NCI-H2196 treated with DMSO at 0.1 percent for 48 hours (cell line): ENCODE measurements around the gene RALA.

Experiments
- DNase-seq: peaks from one replicate; lab custom pipeline; 2025; ENCODE audit not compliant: unreplicated experiment; lab: John Stamatoyannopoulos, UW

Gene RALA, protein sequence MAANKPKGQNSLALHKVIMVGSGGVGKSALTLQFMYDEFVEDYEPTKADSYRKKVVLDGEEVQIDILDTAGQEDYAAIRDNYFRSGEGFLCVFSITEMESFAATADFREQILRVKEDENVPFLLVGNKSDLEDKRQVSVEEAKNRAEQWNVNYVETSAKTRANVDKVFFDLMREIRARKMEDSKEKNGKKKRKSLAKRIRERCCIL

DNA sequence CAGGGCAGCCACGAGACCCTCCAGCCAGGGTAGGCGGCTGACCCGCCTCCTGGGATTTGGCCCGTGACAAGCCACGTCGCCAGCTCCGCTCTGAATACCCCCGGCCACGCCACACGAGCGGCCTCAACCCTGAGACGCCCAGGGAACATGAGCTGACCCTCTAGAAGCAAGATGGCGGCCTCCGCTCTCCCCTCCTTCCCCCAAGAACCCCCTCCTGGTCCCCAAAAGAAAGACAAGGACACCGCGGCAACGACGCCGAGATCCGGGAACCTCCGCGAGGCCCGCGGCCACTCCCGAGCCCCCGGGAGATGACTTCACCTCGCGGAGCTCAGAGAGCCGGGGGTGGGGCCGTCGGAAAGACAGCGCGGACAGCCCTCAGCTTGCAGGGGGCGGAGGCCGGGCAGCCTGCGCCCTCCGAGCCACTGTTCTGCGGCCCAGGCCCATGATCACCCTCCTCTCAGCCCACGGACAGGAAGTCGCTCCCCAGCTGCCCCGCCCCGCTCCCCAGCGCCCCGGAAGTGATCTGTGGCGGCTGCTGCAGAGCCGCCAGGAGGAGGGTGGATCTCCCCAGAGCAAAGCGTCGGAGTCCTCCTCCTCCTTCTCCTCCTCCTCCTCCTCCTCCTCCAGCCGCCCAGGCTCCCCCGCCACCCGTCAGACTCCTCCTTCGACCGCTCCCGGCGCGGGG lies at the start of gene RALA:
Gene RALA, plus strand, starts transcription at position 526 of the 685 bp plus-strand sequence. CDS start 63,096 bp downstream, outside the sequence.
- DNase-seq: peak; percentile 89

DNA sequence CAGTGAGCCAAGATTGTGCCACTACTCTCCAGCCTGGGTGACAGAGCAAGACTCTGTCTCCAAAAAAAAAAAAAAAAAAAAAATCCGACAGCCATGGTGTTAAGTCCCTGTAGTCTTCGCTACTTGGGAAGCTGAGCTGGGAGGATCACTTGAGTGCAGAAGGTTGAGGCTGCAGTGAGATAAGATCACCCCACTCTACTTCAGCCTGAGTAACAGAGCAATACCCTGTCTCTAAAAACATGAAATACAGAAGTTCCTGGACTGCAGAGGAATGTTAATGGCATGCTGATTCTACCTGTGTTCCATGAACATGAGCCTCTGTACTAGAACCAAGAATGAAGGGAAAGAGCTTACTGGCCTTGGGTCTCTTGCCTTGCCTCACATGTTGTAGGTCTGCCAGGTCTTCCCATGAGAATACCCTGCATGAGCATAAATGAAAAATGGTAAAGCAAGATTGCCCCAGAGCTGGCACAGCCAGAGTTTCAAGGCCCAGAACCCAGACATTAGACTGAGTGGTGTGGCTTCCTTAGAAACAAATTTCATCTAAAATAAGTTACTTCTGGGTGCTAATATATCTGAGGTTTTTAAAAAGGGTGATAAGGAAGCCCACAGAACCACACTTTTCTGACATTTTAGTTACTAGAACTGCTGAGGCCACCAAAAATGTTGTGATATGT lies 48.6 kb upstream of the RALA start:
- no peak for DNase-seq

DNA sequence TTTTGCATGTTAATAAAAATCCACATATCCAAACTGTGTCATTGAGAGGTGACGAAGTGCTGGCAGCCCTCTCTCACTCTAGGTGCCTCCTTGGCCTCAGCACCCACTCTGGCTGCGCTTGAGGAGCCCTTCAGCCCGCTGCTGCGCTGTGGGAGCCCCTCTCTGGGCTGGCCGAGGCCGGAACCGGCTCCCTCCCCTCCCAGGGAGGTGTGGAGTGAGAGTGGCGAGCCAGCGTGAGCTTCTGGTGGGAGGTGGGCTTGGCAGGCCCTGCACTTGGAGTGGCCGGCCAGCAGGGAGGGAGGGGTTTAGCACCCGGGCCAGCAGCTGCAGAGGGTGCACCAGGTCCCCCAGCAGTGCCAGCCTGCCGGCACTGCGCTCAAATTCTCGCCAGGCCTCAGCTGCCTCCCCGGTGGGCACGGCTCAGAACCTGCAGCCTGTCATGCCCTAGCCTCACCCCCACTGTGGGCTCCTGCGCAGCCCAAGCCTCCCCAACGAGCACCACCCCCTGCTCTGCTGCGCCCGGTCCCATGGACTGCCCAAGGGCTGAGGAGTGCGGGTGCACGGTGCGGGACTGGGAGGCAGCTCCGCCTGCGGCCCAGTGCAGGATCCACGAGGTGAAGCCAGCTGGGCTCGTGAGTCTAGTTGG lies 46.0 kb upstream of the RALA start:
- DNase-seq: no peak

DNA sequence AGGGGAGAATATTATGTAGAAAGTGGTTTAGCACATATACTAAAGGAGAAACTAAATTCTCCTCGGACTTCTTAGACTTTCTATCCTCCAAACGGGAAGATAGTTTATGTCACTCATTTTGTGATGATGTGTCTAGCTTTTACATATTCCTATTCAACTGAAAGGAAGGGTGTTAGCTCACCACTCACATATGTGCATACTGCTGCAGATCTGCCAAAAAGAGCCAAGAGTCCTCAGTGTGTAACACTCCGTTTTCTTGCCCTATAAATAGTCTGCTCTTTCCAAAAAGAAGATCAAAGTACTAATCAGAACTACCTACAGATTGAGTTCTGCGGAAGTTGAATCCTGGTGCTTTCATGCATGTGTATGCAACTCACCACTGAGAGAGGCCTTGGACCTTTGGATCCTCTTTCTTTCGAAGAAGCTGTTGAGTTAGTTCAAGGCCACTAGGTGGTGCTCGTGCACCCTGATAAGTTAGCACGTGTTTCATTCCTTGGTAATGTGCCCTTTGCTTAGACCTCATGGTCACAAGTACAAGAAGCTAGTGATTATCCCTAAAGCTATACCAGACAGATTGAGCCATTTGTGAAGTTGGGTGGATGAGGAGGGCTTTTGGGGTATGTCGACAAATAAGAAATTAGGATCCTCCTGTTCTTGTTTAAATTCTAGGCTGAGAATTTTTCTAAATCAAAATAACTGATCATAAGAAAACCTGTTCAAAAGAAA lies 43.1 kb upstream of the RALA start:
- peak; percentile 81 for DNase-seq

DNA sequence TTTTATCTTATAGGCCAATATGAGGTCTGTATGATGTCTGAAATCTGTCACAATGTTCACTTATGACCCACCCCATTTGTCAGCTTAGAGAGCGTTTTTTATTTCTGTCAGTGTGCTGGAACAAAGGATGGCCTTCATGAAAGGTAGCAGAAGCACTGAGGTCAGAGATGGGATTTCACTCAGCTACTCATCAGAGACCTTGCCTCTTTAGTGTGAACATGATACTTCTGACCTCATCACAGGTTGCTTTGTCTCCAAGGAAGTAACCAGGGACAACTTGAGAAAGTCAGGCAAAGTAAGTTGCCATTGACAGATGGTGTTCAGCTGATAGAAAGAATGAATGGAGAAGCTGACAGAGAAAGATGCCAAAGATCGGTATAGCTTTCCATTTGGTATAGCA lies 40.8 kb upstream of the RALA start:
- no peak for DNase-seq

DNA sequence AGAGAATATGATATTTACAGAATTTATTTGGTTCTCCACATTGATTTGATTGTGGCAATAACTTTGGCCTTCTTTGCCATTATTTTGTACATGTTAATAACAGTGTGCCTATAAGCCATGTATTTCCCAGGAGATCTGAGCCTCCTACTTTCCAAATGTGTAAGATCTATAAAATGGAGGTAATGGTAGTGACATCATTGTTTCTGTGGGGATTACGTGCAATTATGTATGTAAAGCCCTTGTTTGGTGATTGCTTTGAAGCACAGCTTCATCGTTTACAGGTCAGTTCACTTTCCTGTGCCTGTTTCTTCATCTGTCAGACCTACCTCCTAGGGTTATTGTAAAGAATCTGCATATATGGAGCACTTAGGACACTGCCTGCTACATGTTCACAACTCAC lies 39.8 kb upstream of the RALA start:
- DNase-seq: no peak

DNA sequence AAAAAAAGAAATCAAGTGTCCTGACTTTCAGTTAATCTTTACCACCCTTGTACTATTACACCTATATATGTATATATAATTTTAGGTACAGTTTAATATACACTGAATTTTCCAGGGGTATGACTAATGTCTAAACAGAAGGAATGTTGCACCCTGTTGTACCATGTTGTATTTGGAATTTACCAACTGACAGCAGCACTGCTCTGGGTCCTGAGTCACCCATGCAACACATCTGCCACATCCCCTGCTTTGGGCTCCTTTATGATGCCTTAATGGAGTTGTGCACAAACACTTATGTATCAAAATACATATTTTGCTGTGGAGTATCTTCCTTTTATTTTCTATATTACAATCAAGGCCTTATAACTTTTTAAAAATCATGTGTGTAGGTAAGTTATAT lies 36.0 kb upstream of the RALA start:
- no peak for DNase-seq

DNA sequence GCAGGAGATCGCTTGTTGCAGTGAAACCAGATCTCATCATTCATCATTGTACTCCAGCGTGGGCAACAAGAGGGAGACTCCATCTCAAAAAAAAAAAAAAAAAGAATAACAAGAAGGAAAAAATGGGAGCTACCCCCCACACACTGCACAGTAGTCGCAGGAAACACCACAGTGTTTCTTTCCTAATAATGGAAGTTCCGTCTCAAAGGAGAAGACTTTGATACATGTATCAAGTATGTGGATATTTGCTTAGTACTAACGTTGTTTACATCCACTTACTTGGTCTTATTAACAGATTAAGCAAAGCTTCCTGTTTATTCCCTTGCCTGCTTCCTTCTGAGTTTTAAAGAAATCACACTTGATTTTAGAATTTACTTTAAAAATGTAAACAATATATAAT lies 35.0 kb upstream of the RALA start:
- no peak for DNase-seq

DNA sequence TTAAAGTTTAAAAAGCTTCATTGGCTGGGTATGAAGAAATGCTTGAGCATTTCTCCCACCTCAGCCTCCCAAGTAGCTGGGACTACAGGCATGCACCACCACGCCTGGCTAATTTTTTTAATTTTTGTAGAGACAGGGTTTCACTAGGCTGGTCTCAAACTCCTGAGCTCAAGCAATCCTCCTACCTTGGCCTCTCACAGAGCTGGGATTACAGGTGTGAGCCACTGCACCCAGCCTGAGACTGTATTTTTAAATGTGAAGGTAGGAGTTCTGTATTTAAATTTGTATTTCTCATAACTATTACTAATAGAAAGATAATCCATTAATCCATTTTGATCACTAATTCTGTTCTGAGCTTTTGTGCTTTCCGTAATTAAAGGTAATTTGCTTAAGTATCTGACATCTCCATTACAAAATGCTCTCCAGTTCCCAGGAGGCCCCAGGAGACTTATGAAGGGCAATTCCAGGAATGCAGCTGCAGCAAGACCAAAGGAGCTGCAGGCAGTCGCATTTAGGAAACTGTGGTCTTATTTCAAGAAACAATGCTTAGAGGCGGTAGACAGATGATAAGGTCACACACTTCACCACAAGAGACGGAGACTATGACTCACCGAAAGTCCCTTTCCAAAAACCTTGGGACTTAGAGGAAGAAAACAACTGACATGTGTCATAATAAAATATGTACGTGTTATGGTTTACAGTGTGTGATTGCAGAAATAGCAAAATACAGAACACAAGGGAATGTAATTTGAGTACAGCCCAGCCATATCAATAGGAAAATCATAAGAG lies 33.9 kb upstream of the RALA start:
- DNase-seq: no peak

DNA sequence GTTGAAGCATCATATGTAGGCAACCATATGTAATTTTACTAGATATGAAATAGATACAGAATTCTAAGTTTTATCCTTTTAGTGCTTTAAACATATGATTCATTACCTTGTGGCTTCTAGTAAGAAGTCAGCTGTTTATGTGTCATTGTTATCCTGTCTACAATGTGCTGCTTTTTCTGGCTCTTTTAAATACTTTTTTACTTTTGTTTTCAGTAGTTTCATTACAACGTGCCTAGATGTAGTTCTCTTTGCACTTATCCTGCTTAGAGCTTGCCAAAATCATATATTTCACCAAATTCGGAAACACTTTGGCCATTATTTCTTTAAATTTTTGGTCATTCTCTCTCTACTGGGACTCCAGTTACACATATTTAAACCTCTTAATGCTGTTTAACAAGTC lies 30.8 kb upstream of the RALA start:
- no peak for DNase-seq

DNA sequence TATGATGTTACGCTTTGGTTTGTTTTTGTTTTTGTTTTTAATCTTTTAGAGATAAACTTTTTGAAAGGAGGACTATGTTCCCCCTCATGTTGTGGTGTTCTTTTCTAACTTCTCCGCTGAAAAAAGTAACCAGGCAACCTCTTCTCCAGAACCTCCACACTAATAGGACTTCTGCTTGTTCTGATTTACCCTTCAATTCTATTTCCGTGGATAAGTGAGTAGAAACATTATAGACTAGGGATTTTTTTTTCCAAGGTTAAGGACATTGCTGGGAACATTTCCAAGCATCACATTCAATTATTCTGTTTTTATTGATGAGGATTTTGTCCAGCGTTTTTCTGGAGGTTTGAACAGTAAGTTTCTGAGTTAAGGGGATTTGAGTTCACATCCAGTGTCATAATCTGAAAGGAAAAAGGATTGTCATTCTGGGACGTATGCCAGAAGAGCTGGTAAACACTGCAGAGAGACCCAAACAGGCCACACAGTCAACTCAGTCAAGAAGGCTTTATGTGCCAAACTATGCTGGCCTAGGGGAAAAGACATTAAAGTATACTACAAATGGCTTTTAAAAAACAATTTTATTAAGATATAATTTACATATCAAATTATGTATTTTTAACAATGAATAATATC lies 28.3 kb upstream of the RALA start:
- DNase-seq: no peak

DNA sequence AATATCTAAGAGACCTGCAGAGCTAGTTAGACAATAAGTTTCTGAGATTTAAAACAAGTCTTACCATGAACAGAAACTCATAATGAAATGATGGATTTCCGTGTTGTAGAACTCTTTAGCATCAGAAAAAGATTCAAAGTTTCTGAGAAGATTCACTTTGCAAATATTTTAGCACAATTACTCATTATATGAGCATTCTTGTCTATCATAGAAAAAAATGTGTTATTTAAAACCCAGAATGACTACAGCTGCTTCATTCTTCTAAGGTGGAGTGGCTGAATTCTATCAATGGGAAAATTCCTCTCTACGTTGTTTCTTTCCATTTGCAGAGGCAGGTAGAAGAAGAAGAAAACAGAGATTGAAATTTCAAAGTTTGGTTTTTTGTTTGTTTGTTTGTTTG lies 21.0 kb upstream of the RALA start:
- DNase-seq: no peak

DNA sequence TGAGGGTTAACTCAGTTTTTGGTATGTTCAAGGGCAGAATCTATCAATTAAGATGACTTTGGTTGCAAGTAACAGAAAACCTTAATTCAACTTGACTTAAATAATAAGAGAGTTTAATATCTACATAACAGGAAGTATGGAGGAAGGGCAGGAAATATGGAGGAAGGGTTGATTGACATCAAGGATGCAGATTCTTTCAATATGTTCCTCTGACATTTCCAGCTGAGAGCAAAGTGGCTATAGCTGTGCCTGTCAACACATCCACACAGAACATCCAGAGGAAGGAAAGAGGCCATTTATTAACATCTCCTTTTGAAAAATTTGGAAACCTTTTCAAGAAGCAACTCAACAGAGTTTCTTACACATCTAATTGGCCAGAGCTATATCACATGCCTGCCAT lies 19.4 kb upstream of the RALA start:
- DNase-seq: no peak

DNA sequence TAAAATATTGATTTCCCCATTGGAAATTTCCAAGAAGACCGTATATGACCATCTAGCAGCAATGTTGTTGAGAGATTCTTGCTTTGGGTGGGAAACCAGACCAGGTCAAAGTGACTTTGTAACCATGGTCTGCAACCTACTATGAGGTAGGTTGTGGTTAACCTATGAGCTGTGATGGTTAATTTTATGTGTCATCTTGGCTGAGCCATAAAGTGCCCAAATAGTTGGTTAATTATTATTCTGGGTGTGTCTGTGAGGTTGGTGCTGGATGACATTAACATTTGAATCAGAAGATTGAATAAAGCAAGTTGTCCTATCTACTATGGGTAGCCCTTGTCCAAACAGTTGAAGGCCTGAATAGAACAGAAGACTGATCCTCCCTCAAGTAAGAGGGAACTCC lies 18.3 kb upstream of the RALA start:
- no peak for DNase-seq

DNA sequence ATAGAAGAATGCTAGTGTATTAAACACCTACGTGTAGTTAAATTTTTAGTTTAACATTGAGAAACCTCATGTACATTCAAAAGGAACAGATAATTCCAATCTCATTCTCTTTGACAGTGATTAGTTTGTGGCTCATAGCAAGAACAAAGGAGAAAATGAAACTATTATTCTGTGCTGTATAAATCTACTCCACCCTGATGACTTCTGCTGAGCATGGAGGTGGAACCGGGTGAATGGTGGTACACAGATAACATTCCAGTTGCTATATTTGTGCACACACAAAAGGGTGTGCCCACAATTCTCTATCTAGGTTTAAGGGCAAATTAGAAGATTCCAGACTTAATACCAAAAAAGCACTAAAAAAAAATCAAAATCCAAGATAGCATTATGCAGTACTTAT lies 17.0 kb upstream of the RALA start:
- no peak for DNase-seq

DNA sequence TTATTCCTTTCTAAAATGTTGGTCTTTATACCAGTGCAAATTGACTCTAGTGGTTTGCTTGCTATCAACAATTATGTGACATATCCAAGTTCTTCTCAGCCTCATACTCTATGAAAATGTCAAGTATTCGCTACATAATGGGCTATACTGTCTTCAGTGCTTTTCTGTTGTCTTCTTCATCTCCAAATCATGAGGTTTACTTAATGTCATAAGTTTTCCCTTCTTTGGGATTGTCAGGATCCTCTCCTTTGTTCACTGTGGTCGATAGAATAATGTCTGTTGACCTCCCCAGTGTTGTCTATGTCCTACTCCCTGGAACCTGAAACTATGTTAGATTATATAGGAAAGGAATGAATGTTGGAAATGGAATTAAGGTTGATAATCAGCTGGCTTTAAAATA lies 16.4 kb upstream of the RALA start:
- no peak for DNase-seq

DNA sequence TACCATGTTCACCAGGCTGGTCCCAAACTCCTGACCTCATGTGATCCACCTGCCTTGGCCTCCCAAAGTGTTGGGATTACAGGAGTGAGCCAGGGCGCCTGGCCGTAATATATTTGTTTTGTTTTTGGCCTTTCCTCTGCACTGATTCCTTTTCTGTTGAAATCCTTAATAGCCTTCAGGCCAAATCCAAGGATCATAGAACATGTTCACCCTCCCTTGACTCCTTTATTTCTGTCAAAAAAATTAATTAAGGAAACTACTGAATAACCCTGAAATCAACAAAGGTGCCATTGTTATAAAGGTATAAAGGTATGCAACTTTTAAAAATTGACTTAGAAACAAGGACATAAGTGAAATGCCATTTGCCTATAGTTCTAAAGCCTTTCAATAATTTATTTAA lies 15.5 kb upstream of the RALA start:
- no peak for DNase-seq

DNA sequence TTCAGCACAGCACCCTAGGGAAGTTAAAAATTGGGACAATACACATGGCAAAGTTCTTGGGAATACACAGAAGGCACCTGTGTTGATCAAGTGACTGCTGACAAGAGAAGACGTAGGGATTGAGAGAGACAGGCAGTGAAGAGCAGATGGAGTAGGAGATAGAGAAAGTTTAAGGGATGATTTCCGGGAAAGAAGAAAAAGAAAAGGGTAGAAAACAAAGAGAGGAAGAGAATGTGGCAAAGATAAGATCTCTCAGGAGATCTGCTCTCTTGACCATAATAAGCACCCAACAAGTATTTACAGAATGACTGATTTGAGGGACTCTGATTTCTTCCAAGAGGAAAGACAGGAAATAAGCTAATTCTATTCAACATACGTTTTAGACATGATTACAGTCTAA lies 15.1 kb upstream of the RALA start:
- DNase-seq: no peak

DNA sequence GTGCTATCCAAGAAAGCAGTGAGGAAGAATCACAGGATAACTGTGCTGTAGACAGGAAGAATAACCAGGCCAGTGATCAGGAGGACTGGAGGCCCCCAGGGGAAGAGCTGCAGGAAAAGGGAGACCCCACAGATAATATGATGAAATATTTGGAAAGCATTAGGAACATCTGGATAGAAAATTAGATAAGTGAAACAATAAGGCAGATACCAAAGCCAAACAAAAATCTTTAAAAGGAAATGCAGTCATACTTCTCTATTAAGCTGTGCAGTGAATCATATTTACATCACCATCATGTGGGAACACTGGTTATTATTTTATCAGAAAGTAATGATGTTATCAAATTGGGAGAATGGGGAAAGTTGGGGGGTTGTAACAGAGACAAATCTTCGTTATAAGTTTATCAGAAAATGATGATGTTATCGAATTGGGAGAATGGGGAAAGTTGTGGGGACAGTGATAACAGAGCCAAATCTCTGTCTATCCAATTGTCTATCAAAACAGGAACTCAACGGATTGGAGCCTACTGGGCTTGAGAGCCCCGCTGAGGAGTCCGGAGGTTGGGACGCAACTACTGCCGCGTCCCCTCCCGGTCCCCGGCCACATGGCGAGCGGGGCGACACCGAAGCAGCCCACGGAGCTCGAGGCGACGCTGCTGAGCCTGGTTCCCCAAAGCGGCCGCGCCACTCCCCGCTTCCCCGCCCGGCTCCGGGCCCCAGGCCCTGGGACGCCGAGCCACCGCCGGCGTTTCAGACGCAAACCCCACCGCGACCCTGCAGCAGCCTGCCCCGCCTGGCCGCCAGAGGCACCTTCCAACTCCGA lies 14.0 kb upstream of the RALA start:
- no peak for DNase-seq
